ENCODE measurements around the gene ESRRB.

GRCh38 chr14:76531085-76531484, 155.1 kb downstream of the ESRRB start:
- TF ChIP-seq POLR2A (IDR thresholded peaks at IDR 0.05) (no peak), CTCF (IDR thresholded peaks at IDR 0.05) (no peak)

Measured in vagina (tissue), 2 donors.